ENCODE data around the gene CTLA4. TPM values are rescaled to one million over a fixed set of nuclear protein-coding genes. Genes with fewer than 3 reads are reported as not detected.

Gene CTLA4
- total RNA-seq, 4 donors from 2014 or later, result 2.5 TPM; not detected in 3

- H3K4me3 ChIP-seq, result no peak overlapping the region
- TF ChIP-seq EP300 (IDR thresholded peaks at IDR 0.05; ENCODE audit: low read depth) (no peak), CTCF (IDR thresholded peaks at IDR 0.05) (no peak), POLR2A (IDR thresholded peaks at IDR 0.05) (no peak), POLR2AphosphoS5 (IDR thresholded peaks at IDR 0.05) (no peak)
- in situ Hi-C loops (cut with MboI; ENCODE audit: low pct_ligation_motif_present in 1 of 4, low pct_unique_long_range_greater_than_20kb in 1 of 4, low sequenced_read_pairs in 3 of 4) (loop anchor here in 3 of 4 donors (25.0 kb wide), 3 partner anchors 160 to 585 kb away; partner anchors contain the start of gene CYP20A1 (in 2 of the 3)), intact Hi-C loops (cut with DNase I; ENCODE audit: low total_unique reads) (no loop called here)
- no peak for DNase-seq
- no peaks in the 10 kb centered on the region for H3K4me1 ChIP-seq
- H3K27me3 ChIP-seq, result no peaks in the 10 kb centered on the region
- H3K36me3 ChIP-seq, result no peaks in the 10 kb centered on the region
- H3K9me3 ChIP-seq, result no peaks in the 10 kb centered on the region
- H3K27ac ChIP-seq, result no peak overlapping the region
- 88% methylated on average over 3 of the region's 6 CpGs; no CpG with 5 or more reads in 1 of the 2 donors for WGBS, 2 donors (ENCODE audit: low coverage in 1 of 2)
Measured at GRCh38 chr2:203822240-203822639, 45.3 kb upstream of the CTLA4 start.

- Histone ChIP-seq H3K36me3 (no peaks in the 10 kb centered on the region), H3K9me3 (no peaks in the 10 kb centered on the region), H3K27me3 (no peaks in the 10 kb centered on the region), H3K4me1 (no peaks in the 10 kb centered on the region), H3K4me3 (no peak overlapping the region), H3K27ac (no peak overlapping the region)
- TF ChIP-seq POLR2A (IDR thresholded peaks at IDR 0.05), result no peak
- TF ChIP-seq EP300 (IDR thresholded peaks at IDR 0.05; ENCODE audit: low read depth), result no peak
- no peak for TF ChIP-seq CTCF (IDR thresholded peaks at IDR 0.05)
- TF ChIP-seq POLR2AphosphoS5 (IDR thresholded peaks at IDR 0.05), result no peak
- in situ Hi-C loops (cut with MboI; ENCODE audit: low pct_ligation_motif_present in 1 of 4, low pct_unique_long_range_greater_than_20kb in 1 of 4, low sequenced_read_pairs in 3 of 4), result loop anchor here in 3 of 4 donors (25.0 kb wide), 3 partner anchors 161 to 586 kb away; partner anchors contain the start of gene CYP20A1 (in 2 of the 3)
- intact Hi-C loops (cut with DNase I; ENCODE audit: low total_unique reads), result no loop called here
- DNase-seq, result no peak
- 95 to 100% methylated on average over 1 to 3 of the region's 3 CpGs for WGBS, 2 donors (ENCODE audit: low coverage in 1 of 2)
Measured at GRCh38 chr2:203823173-203823572, 44.4 kb upstream of the CTLA4 start.

GRCh38 chr2:203824057-203824456, 43.5 kb upstream of the CTLA4 start:
- DNase-seq, result no peak
- in situ Hi-C loops (cut with MboI; ENCODE audit: low pct_ligation_motif_present in 1 of 4, low pct_unique_long_range_greater_than_20kb in 1 of 4, low sequenced_read_pairs in 3 of 4) (loop anchor here in 3 of 4 donors (25.0 kb wide), 3 partner anchors 162 to 587 kb away; partner anchors contain the start of gene CYP20A1 (in 2 of the 3)), intact Hi-C loops (cut with DNase I; ENCODE audit: low total_unique reads) (loop anchor here (1.0 kb wide), 1 partner anchor 23 kb away; no protein-coding TSS in a partner anchor)
- Histone ChIP-seq H3K9me3 (no peaks in the 10 kb centered on the region), H3K27ac (no peak overlapping the region), H3K4me1 (no peaks in the 10 kb centered on the region), H3K36me3 (no peaks in the 10 kb centered on the region), H3K27me3 (no peaks in the 10 kb centered on the region), H3K4me3 (no peak overlapping the region)
- TF ChIP-seq POLR2AphosphoS5 (IDR thresholded peaks at IDR 0.05) (no peak), CTCF (IDR thresholded peaks at IDR 0.05) (no peak), POLR2A (IDR thresholded peaks at IDR 0.05) (no peak), EP300 (IDR thresholded peaks at IDR 0.05; ENCODE audit: low read depth) (no peak)
- 70 to 85% methylated on average over 2 to 4 of the region's 4 CpGs for WGBS, 2 donors (ENCODE audit: low coverage in 1 of 2)

GRCh38 chr2:203824603-203825002, 43.0 kb upstream of the CTLA4 start:
- H3K9me3 ChIP-seq, result no peaks in the 10 kb centered on the region
- H3K4me1 ChIP-seq, result no peaks in the 10 kb centered on the region
- no peak overlapping the region for H3K27ac ChIP-seq
- DNase-seq, result no peak
- WGBS, 2 donors (ENCODE audit: low coverage in 1 of 2), result 80 to 89% methylated on average over 3 of the region's 3 CpGs
- TF ChIP-seq EP300 (IDR thresholded peaks at IDR 0.05; ENCODE audit: low read depth), result no peak
- TF ChIP-seq POLR2AphosphoS5 (IDR thresholded peaks at IDR 0.05), result no peak
- TF ChIP-seq POLR2A (IDR thresholded peaks at IDR 0.05), result no peak
- no peak for TF ChIP-seq CTCF (IDR thresholded peaks at IDR 0.05)
- in situ Hi-C loops (cut with MboI; ENCODE audit: low pct_ligation_motif_present in 1 of 4, low pct_unique_long_range_greater_than_20kb in 1 of 4, low sequenced_read_pairs in 3 of 4), result loop anchor here in 3 of 4 donors (25.0 kb wide), 3 partner anchors 162 to 587 kb away; partner anchors contain the start of gene CYP20A1 (in 2 of the 3)
- H3K27me3 ChIP-seq, result no peaks in the 10 kb centered on the region
- H3K36me3 ChIP-seq, result no peaks in the 10 kb centered on the region
- H3K4me3 ChIP-seq, result no peak overlapping the region
- intact Hi-C loops (cut with DNase I; ENCODE audit: low total_unique reads), result loop anchor here (1.0 kb wide), 1 partner anchor 23 kb away; no protein-coding TSS in a partner anchor
